Measurements from ENCODE around the gene RGS18. TPM values are rescaled to one million over a fixed set of nuclear protein-coding genes. Genes with fewer than 3 reads are reported as not detected.
"Not testable (repeated sequence)": the region's sequence is repeated elsewhere in the genome, so short reads cannot be mapped to it uniquely, and the experiment has no call there.

RGS18 gene
- not detected for polyA plus RNA-seq (2013, experiment 1 of 2; ENCODE audit: insufficient read length)
- polyA plus RNA-seq (2013, experiment 2 of 2; ENCODE audit: insufficient read length): not detected

DNA sequence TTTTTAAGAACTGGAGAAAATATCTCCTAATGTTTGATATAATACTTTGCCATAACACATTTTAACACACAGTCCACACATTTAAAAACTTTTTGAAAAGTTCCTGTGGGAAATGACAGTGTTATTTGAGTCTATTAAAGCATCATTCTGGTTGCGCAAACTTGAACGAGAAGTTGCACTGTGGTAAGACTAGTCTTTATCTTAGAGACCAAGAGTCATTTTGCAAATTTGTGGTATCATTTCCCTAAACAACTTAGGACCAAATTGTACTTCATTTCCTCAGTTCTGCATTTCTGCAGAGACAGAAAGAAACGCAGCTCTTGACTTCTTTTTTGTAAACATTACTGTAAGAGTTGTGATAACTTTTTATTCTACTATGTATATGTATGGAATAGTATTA lies at the start of gene RGS18:
Gene RGS18 (plus strand): TSS at position 282 of the 400 bp plus-strand sequence. CDS start 176 bp downstream, outside the sequence.
- no peak for DNase-seq

GRCh38 chr1:192109576-192109975 lies 48.7 kb upstream of the RGS18 start:
- no peak for DNase-seq

DNA sequence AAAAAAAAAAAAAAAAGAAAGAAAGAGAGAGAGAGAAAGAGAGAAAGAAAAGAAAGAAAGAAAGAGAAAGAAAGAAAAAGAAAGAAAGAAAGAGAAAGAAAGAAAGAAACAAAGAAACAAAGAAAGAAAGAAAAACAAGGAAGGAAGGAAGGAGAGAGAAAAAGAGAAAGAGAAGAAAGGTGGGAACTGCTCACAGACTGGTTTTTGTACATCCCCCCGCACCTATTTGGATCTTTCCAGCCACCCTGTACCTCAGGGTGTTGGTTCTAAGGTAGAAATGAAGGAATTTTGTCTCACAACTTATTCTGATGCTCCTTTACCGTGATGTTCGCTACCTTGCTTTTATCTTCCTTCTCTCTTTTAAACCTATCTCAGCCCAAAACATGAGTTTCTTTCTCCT lies 43.3 kb upstream of the RGS18 start:
- DNase-seq: no peak

DNA sequence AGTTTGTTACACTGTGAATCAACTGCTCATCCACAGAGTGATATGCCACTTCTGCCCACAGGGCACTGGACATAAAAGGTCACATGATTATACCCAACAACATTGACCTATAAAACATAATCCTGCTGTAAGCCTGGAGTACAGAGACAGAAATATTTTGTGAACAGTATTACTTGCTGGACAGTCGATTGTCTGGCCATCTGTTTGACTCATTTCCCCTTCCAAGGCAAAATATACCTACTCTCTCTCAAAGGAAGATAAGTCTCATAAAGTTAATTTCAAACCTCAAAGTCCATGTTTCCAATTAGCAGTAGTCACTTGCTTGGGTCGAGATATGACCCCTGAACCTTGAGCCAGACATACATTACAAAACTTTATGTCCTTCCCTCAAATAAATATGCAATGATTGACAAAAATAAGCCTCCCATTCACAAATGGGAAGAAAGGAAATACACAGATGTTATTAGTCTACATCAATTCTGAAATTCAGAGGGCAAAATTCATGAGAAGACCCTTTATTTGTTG lies 39.3 kb upstream of the RGS18 start:
- DNase-seq: no peak

DNA sequence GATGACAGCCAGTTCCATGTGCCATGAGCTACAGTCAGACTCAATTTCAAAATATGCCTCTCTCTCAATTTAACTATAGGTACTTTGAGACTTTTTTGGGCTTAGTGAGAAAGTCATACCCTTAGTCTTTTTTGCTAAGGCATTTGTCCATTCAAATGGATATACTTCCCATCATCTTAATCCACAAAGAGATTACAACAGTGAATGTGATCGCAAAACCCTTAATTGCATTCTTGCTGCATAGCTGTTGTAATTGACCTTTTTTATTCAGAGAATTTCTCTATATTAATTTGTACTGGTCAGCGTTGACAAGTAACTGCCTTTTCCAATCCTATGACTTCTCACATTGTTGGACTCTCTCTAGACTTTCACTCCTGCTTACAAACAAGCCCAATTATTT lies 38.6 kb upstream of the RGS18 start:
- no peak for DNase-seq

- DNase-seq: no peak
These were observed 35.6 kb upstream of the RGS18 start for GRCh38 chr1:192122668-192123067.

DNA sequence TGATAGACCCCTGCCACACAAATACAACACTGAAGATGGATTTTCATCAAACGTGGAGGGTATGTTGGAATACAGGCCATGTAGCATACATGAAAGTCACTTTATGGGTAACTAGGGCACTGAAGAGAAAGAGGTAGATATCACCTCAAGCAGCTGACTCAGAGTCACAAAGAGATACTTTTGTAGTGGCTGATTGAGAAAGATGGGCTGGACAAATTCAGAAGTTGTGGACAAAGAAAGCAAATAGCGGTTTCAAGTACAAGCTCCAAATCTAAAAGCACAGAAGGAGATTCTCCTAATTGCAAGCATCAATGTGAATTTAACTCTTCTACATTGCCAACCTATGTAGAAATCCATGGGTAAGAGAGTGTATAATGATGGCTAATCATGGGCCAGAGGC lies 35.0 kb upstream of the RGS18 start:
- DNase-seq: no peak

DNA sequence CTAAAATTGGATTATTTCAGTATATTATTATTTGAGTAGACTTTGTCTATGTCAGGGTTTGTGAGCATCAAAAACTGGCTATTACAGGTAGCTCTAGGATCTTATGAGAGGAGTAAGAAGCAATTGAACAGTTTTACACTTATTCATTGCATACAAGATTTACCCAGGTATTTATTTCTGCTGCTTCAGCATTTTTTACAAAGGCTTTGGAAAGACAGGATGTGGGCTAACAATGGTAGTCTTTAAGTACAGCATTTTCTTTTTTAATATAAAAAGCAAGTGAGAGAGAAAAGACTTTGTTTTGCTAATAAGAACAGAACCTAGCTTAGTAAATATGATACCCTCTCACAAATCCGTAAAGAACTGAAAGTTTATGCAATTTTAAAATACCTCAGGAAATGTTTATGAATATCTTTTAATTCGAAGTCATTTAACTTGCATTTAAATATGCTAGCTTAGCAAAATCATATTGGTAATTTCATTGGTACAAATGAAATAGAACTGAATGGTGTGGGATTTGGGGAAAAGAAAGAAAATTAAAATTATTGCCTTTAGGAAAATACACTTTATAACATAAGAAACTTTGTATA lies 32.1 kb upstream of the RGS18 start:
- DNase-seq: no peak

GRCh38 chr1:192130175-192130574 lies 28.1 kb upstream of the RGS18 start:
- no peak for DNase-seq

DNA sequence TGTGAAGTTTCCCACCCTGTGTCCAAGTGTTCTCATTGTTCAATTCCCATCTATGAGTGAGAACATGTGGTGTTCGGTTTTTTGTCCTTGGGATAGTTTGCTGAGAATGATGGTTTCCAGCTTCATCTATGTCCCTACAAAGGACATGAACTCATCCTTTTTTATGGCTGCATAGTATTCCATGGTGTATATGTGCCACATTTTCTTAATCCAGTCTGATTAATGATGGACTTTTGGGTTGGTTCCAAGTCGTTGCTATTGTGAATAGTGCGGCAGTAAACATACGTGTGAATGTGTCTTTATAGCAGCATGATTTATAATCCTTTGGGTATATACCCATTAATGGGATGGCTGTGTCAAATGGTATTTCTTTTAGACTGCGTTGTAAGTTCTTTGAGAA lies 27.4 kb upstream of the RGS18 start:
- not testable (repeated sequence) for DNase-seq

DNA sequence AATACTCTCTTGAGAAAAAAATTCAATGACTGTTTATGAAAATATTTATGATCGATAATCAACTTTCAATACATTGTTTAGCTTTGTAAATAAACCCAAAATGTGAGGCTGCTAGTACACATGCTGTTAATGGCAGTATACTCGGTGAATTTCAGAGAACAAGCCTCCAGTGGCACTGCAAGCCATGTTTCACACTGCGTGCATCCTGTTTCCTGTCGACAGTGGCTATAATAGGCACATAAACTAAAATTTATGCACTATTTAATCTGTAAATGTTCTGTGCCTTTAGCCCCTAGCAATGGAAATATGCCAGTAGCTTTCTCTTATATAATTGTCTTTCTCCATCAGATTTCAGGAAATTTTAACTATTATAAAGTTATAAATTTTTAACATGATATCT lies 26.3 kb upstream of the RGS18 start:
- no peak for DNase-seq

DNA sequence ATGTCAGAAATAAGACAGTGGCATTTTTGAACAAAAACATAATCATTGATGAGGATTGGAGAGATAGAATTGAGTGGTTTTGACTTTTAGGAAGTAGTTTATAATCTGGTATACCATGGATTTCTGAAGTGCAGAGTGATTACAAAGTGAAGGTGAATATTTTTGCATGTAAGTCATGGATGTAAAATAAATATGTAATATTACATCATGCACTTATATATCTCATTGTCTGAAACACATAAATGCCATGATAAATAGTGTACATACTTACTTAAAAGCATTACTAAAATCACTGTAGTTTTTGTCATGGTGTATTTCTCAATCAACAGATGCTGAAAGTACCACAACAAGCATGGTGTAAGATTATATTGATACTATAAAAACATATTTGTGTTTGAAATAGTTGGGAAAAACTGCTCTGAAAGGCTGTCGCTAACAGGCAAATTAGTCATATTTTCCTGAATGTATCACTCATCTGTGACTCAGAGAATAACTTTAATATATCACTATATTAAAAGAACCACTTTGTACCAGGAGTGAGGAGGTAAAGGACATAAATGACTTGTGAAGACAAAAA lies 24.8 kb upstream of the RGS18 start:
- DNase-seq: peak; percentile 85

DNA sequence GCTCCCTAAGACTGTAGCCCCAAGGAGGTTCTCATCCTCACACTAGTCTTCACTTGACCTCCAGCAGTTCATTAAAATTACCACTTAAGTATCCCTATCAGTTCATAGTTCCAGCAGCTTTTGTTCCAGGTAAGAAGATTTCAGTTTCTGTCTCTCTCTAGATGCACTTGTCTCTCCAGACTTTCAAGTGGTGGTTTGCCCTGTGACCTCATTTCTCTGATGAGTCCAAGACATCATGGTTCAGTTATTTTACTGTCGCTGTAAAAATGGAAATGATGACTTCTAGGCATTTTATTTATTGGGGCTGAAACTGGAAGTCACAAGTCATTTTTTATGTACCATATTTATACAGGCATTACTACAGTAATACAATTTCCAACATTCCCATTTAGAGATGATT lies 17.9 kb upstream of the RGS18 start:
- DNase-seq: no peak

DNA sequence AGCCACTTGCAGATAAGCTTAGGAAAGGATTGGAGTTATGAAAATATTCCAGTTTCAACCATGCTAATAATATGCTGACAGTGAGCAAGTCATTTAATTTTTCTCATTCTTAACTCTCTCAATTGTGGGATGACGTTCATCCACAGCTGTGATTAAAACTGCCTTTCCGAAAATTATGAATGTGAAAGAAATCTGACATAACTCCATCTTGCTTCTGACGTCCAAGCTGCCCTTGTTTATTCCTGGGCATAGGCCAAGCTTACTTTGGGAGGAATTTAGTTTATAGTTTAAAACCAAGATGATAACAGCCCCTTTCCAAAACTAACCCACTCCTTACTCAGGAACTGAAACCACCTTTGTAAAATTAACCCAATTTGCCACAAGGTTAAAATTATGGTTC lies 11.0 kb upstream of the RGS18 start:
- DNase-seq: peak; percentile 33

GRCh38 chr1:192147696-192148095 lies 10.6 kb upstream of the RGS18 start:
- peak; percentile 23 for DNase-seq

- DNase-seq: no peak
These were observed 7.1 kb upstream of the RGS18 start for GRCh38 chr1:192151176-192151575.

GRCh38 chr1:192153276-192153675 lies 5.0 kb upstream of the RGS18 start:
- DNase-seq: peak; percentile 85

GRCh38 chr1:192157067-192157466 lies 1.2 kb upstream of the RGS18 start:
- DNase-seq: no peak

GRCh38 chr1:192159014-192159413 lies 752 bp downstream of the RGS18 start:
- no peak for DNase-seq

DNA sequence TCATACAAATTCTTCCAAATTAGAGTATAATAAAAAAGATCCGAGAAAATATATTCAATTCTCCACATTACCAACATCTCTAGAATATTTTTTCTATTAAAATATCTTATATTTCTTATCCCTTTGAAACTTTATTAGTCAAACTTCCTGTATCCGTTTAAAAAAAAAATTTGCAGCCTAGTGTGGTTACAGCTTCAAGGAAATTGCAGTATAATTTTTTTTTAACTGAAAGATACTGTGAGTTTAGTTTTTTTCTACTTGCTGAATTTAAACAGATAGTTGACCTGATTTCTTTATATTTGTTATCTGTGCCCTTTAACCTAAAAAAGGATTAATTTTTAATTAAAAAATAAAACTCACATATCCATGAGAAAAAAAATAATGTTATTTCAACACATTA lies 1.5 kb downstream of the RGS18 start:
- DNase-seq: no peak

GRCh38 chr1:192160196-192160595 lies 1.9 kb downstream of the RGS18 start:
- no peak for DNase-seq

DNA sequence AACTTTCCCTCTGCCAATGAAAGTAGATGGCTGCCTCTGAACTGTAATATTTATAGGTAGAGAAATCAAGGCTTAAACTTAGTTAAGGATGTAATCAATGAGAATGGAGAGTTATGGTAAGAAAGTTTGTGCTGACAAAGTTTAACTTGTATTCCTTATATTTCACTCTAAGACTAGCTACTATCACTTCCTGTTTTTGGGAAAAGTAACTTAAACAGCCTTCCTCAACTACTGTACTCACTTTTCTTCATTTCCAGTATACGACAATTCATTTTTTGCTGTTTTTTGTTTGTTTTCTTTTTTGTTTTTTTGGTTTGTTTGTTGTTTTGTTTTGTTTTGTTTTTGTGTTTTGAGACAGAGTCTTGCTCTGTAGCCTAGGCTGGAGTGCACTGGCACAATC lies 3.7 kb downstream of the RGS18 start:
- DNase-seq: no peak

DNA sequence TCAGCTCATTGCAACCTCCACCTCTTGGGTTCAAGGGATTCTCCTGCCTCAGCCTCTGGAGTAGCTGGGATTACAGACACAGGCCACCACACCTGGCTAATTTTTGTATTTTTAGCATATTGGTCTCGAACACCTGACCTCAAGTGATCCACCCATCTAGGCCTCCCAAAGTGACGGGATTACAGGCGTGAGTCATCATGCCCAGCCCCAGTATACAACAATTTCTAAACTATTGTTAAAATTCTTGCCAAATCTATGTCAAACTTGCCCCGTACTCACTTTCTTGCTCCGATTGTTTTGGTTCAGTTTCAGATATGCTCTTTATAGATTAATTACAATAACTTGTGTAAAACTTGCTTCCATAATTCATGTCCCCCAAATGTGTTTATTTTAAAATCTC lies 4.1 kb downstream of the RGS18 start:
- no peak for DNase-seq

DNA sequence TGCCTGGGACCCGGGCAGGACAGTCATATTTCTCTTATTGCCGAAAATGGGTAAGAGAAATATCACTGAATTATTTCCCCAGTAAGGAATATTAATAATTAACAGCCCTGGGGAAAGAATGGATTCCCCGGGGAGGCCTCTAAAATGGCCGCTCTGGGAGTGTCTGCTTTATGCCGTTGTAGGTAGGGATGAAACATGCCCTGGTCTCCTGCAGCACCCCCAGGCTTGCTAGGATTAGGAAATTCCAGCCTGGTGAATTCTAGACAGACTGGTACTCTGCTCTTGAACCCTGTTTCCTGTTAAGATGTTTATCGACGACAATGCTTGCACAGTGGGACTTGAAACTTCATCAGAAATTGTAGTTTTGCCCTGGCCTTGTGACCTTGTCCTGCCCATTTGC lies 6.7 kb downstream of the RGS18 start:
- not testable (repeated sequence) for DNase-seq

DNA sequence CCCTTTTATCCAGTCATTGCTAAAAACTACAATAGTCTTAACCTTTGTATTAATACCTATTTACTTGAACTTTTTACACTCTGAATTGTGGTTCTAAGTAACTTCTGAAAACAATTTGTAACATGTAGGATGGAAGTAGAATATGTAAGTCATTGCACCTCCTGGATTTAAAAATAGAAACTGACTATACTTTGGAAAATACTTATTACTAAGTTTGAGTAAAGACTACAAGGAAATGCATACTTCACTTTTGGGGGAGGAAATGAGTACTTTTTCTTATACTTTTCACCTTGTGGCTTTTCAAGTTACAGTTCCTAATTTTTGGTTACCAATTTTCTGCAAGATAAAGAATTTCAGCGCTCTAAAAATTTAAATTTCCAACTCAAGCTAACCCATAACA lies 8.7 kb downstream of the RGS18 start:
- no peak for DNase-seq
